CD4-positive, alpha-beta T cell (primary cell): ENCODE measurements around the gene TREH. TPM values are rescaled to one million over a fixed set of nuclear protein-coding genes. Genes with fewer than 3 reads are reported as not detected.

Source experiments
- ATAC-seq: fragments of 200-7000 bp; cut with Tn5 transposase; one replicate; pipeline ENCODE4 v1.10.0; 2022; ENCODE audit warnings: mild to moderate bottlenecking; ENCODE audit not compliant: poor library complexity
- CTCF ChIA-PET: fragments of 350-600 bp; sonication (Branson Sonifier 250); formaldehyde crosslinking; loops from one replicate; lab custom pipeline; 2021; ENCODE audit warnings: antibody characterized with exemption, inconsistent platforms; lab: Charles Lee
- POLR2A ChIA-PET: fragments of 350-600 bp; sonication (Branson Sonifier 250); formaldehyde crosslinking; loops from one replicate; lab custom pipeline; 2021; ENCODE audit warnings: antibody characterized with exemption, inconsistent platforms; lab: Charles Lee
- DNase-seq, 14 experiments: peaks; one replicate each; pipeline ENCODE4 v3.0.0-alpha.2; 2013 to 2020; ENCODE audit warnings: mixed read lengths in 2 of 14
- H3K27ac ChIP-seq, 2 donors: one replicate each; pipeline versions ENCODE4 v1.5.1 to v1.7.0; 2013; ENCODE audit warnings: low read length in 2 of 2, low read depth in 1 of 2, mild to moderate bottlenecking in 1 of 2
- H3K27me3 ChIP-seq, 2 experiments: 1 replicate in 1 of 2; 2 replicates in 1 of 2; pipeline versions ENCODE4 v1.6.1 to v1.7.0; 2013; ENCODE audit warnings: low read length in 2 of 2, control low read depth in 1 of 2, mild to moderate bottlenecking in 1 of 2, moderate library complexity in 1 of 2; ENCODE audit not compliant: insufficient read depth in 2 of 2, control insufficient read depth in 1 of 2
- H3K36me3 ChIP-seq: one replicate; pipeline ENCODE4 v1.6.1; 2013; ENCODE audit warnings: low read length, control low read depth; ENCODE audit not compliant: insufficient read depth
- H3K4me1 ChIP-seq: one replicate; pipeline ENCODE4 v1.6.1; 2013; ENCODE audit warnings: low read length, control low read depth; ENCODE audit not compliant: insufficient read depth
- H3K4me3 ChIP-seq: one replicate; pipeline ENCODE4 v1.5.1; 2013; ENCODE audit warnings: mild to moderate bottlenecking, low read length, moderate library complexity
- H3K9me3 ChIP-seq, 2 experiments: 1 replicate in 1 of 2; 2 replicates in 1 of 2; pipeline versions ENCODE4 v1.6.1 to v1.7.0; 2013; ENCODE audit warnings: low read length in 2 of 2, mild to moderate bottlenecking in 2 of 2, control low read depth in 1 of 2, moderate library complexity in 1 of 2; ENCODE audit not compliant: control insufficient read depth in 1 of 2, insufficient read depth in 1 of 2
- H3K27ac Mint-ChIP-seq: one replicate; pipeline ENCODE4 v1.8.0; 2020; ENCODE audit warnings: mixed read lengths
- H3K27me3 Mint-ChIP-seq: one replicate; pipeline ENCODE4 v1.8.0; 2021; ENCODE audit warnings: mixed read lengths
- H3K36me3 Mint-ChIP-seq: one replicate; pipeline ENCODE4 v1.8.0; 2021; ENCODE audit warnings: low read depth, mixed read lengths
- H3K4me1 Mint-ChIP-seq: one replicate; pipeline ENCODE4 v1.8.0; 2021; ENCODE audit warnings: low read depth, mixed read lengths
- H3K4me3 Mint-ChIP-seq: one replicate; pipeline ENCODE4 v1.8.0; 2020; ENCODE audit warnings: mild to moderate bottlenecking, mixed read lengths
- H3K9me3 Mint-ChIP-seq: one replicate; pipeline ENCODE4 v1.8.0; 2020; ENCODE audit warnings: mixed read lengths
- CTCF ChIP-seq: fragments of 200-600 bp; IDR thresholded peaks from one replicate; pipeline ENCODE4 v1.8.0; 2022; ENCODE audit warnings: antibody characterized with exemption, mild to moderate bottlenecking
- intact Hi-C, 2 experiments: fragments of 100-400 bp; cut with DNase I in 1 of 2; cut with micrococcal nuclease in 1 of 2; formaldehyde crosslinking; loops; one replicate each; pipeline versions ENCODE4 v1.15.1 to v1.9.0; 2023 to 2025; cut with DNase I, micrococcal nuclease
- total RNA-seq, 174 experiments: library from RNA in 2 of 174; stranded (reverse) in 2 of 174; gene quantifications; one replicate each; pipeline ENCODE4 v1.2.3 and lab custom pipeline; 2021 to 2026

Gene TREH
- total RNA-seq, 2 experiments from 2014 or later: not detected

GRCh38 chr11:118629761-118630661 is 49.4 kb downstream of the TREH start:
- Histone ChIP-seq H3K9me3 (no peaks in the 10 kb centered on the region), H3K36me3 (no peaks in the 10 kb centered on the region), H3K27me3 (no peaks in the 10 kb centered on the region), H3K4me3 (no peak overlapping the region), H3K27ac (no peak overlapping the region), H3K4me1 (peaks cover 3% of the 10 kb centered on the region)
- no peaks in the 10 kb centered on the region for H3K27me3 Mint-ChIP-seq
- DNase-seq (no peak), ATAC-seq (no peak)
- H3K4me1 Mint-ChIP-seq: no peaks in the 10 kb centered on the region
- H3K4me3 Mint-ChIP-seq: no peak overlapping the region
- POLR2A ChIA-PET: no interaction called here
- CTCF ChIA-PET: no interaction called here
- intact Hi-C loops: no loop called here
- no peak overlapping the region for H3K27ac Mint-ChIP-seq
- H3K9me3 Mint-ChIP-seq: no peaks in the 10 kb centered on the region
- H3K36me3 Mint-ChIP-seq: no peaks in the 10 kb centered on the region
- TF ChIP-seq CTCF: no peak

- H3K9me3 Mint-ChIP-seq: no peaks in the 10 kb centered on the region
- ATAC-seq: no peak
- H3K9me3 ChIP-seq: no peaks in the 10 kb centered on the region
- no peaks in the 10 kb centered on the region for H3K4me1 Mint-ChIP-seq
- no peak overlapping the region for H3K4me3 ChIP-seq
- no peaks in the 10 kb centered on the region for H3K36me3 ChIP-seq
- intact Hi-C loops: no loop called here
- H3K4me1 ChIP-seq: no peaks in the 10 kb centered on the region
- no peaks in the 10 kb centered on the region for H3K36me3 Mint-ChIP-seq
- H3K27me3 Mint-ChIP-seq: no peaks in the 10 kb centered on the region
- H3K27me3 ChIP-seq: no peaks in the 10 kb centered on the region
- H3K4me3 Mint-ChIP-seq: no peak overlapping the region
- no peak for DNase-seq
- no peak overlapping the region for H3K27ac ChIP-seq
- ChIA-PET CTCF (no interaction called here), POLR2A (no interaction called here)
- H3K27ac Mint-ChIP-seq: no peak overlapping the region
- TF ChIP-seq CTCF: no peak
These were observed 50.4 kb downstream of the TREH start for GRCh38 chr11:118628861-118629549.

GRCh38 chr11:118628432-118628831 is 51.0 kb downstream of the TREH start:
- ATAC-seq (no peak), DNase-seq (no peak)
- Histone ChIP-seq H3K27me3 (no peaks in the 10 kb centered on the region), H3K36me3 (no peaks in the 10 kb centered on the region), H3K4me3 (no peak overlapping the region), H3K4me1 (no peaks in the 10 kb centered on the region), H3K9me3 (no peaks in the 10 kb centered on the region), H3K27ac (no peak overlapping the region)
- no peak for TF ChIP-seq CTCF
- Mint-ChIP-seq H3K4me1 (no peaks in the 10 kb centered on the region), H3K27me3 (no peaks in the 10 kb centered on the region), H3K4me3 (no peak overlapping the region), H3K36me3 (no peaks in the 10 kb centered on the region), H3K9me3 (no peaks in the 10 kb centered on the region), H3K27ac (no peak overlapping the region)
- ChIA-PET CTCF (no interaction called here), POLR2A (no interaction called here)
- intact Hi-C loops: no loop called here
